K562 (cell line): ENCODE results near the gene SLC10A3. TPM values are rescaled to one million over a fixed set of nuclear protein-coding genes. Genes with fewer than 3 reads are reported as not detected.

Experiments
- CCNT2 ChIP-seq: IDR thresholded peaks from 2 replicates; pipeline ENCODE4 v1.6.1; 2011; ENCODE audit warnings: borderline replicate concordance, low read depth, mild to moderate bottlenecking, moderate library complexity, mixed read lengths, low read length; ENCODE audit not compliant: insufficient read length; ENCODE audit errors: extremely low read depth
- EGR1 ChIP-seq: fragments of 450-650 bp; conservative IDR thresholded peaks from 2 replicates; pipeline ENCODE4 v1.6.1; 2017; ENCODE audit warnings: mild to moderate bottlenecking
- MYNN ChIP-seq, 2 experiments: sonication (generic); formaldehyde crosslinking in 1 of 2; IDR thresholded peaks; 2 replicates each; pipeline versions ENCODE4 v1.5.0 to v1.6.1; 2016 to 2020; ENCODE audit warnings: antibody characterized with exemption in 1 of 2, missing genetic modification reagents in 1 of 2
- PCBP2 ChIP-seq: fragments of 200-400 bp; formaldehyde crosslinking; IDR thresholded peaks from 2 replicates; pipeline ENCODE4 v1.6.1; 2018; ENCODE audit warnings: low read length, low read depth, mild to moderate bottlenecking, moderate library complexity; ENCODE audit not compliant: poor library complexity, severe bottlenecking
- POLR2H ChIP-seq: IDR thresholded peaks from 2 replicates; pipeline ENCODE4 v1.6.1; 2016; ENCODE audit warnings: missing genetic modification characterization, low read depth, mild to moderate bottlenecking, control low read depth, missing compliant biosample characterization, moderate library complexity
- SREBF2 ChIP-seq: sonication (generic); formaldehyde crosslinking; IDR thresholded peaks from 2 replicates; pipeline ENCODE4 v1.4.0; 2020; ENCODE audit warnings: mild to moderate bottlenecking, missing genetic modification reagents
- SUPT5H ChIP-seq: fragments of 450-650 bp; IDR thresholded peaks from 2 replicates; pipeline ENCODE4 v1.6.1; 2016
- TAF1 ChIP-seq: IDR thresholded peaks from 2 replicates; pipeline ENCODE4 v1.6.1; 2011; ENCODE audit warnings: mild to moderate bottlenecking, low read length, moderate library complexity; ENCODE audit not compliant: insufficient read depth, control insufficient read depth, severe bottlenecking; ENCODE audit errors: extremely low read depth
- UBTF ChIP-seq, 2 experiments: IDR thresholded peaks; 2 replicates each; pipeline ENCODE4 v1.6.1; 2012; ENCODE audit warnings: improper control_type of control experiment in 2 of 2, low read depth in 2 of 2, low read length in 2 of 2, borderline replicate concordance in 1 of 2
- YY1 ChIP-seq, 3 experiments: IDR thresholded peaks; 2 replicates each; pipeline ENCODE4 v1.6.1; 2011; ENCODE audit warnings: low read length in 2 of 3, mild to moderate bottlenecking in 2 of 3, moderate library complexity in 2 of 3, borderline replicate concordance in 1 of 3, control low read depth in 1 of 3, low read depth in 1 of 3; ENCODE audit not compliant: insufficient read depth in 3 of 3, insufficient replicate concordance in 2 of 3, control insufficient read depth in 1 of 3, insufficient read length in 1 of 3; ENCODE audit errors: extremely low read depth in 1 of 3
- ZBTB11 ChIP-seq, 3 experiments: fragments of 200-800 bp in 1 of 3; fragments of 250-450 bp in 1 of 3; fragments of 450-650 bp in 1 of 3; sonication (Bioruptor Pico) in 1 of 3; sonication (Bioruptor generic) in 1 of 3; formaldehyde crosslinking in 1 of 3; IDR thresholded peaks; 2 replicates each; pipeline versions ENCODE4 v1.6.1 to v1.8.0; 2016 to 2022; ENCODE audit warnings: mild to moderate bottlenecking in 2 of 3, missing genetic modification characterization in 2 of 3, missing compliant biosample characterization in 1 of 3, moderate library complexity in 1 of 3
- polyA plus RNA-seq, 8 experiments: library from polyadenylated mRNA; depleted of rRNA in 4 of 8; stranded (reverse) in 5 of 8; unstranded in 3 of 8; fragments of >200 nt; fragmentation: Nextera tagmentation in 2 of 8; fragmentation: Illumina TruSeq in 1 of 8; extraction: Ambion mirVana in 2 of 8; extraction: Trizol in 1 of 8; gene quantifications; 2 replicates each; pipeline versions ENCODE4 v1.2.1 to v1.2.3, GENCODE V29; 2011 to 2014; ENCODE audit warnings: inconsistent platforms in 1 of 8, missing spikeins in 1 of 8
- total RNA-seq, 7 experiments: library from RNA; depleted of rRNA in 6 of 7; stranded (reverse); fragments of >200 nt in 6 of 7; fragmentation: Illumina TruSeq in 2 of 7; extraction: Trizol in 2 of 7; gene quantifications; 2 replicates each; pipeline versions ENCODE4 v1.2.1 to v1.2.3, GENCODE V29; 2011 to 2021; ENCODE audit warnings: low replicate concordance in 1 of 7
- TF ChIP-seq, protein P1 (sequence below): fragments of 450-650 bp; conservative IDR thresholded peaks from 2 replicates; pipeline ENCODE4 v1.6.1; 2016; ENCODE audit warnings: missing genetic modification characterization, low read depth, mild to moderate bottlenecking, missing compliant biosample characterization, moderate library complexity
- TF ChIP-seq, protein P2 (sequence below): sonication (generic); formaldehyde crosslinking; IDR thresholded peaks from 2 replicates; pipeline ENCODE4 v1.9.0; 2022; ENCODE audit warnings: mild to moderate bottlenecking, missing genetic modification reagents
- TF ChIP-seq, protein P3 (sequence below): fragments of 200-800 bp; sonication (Bioruptor generic); IDR thresholded peaks from 2 replicates; pipeline ENCODE4 v1.6.1; 2017; ENCODE audit warnings: missing genetic modification characterization, missing compliant biosample characterization

Gene SLC10A3
- total and polyA plus RNA-seq, 9 of the 15 experiments (the other 6 are each of a cell fraction or from before 2014, with no cell fraction given), result 5.2 to 30.6 (median 16.7) TPM

GRCh38 chrX:154515966-154516655 lies 25.7 kb upstream of the SLC10A3 start, which contains the start of gene FAM3A (continued):
- TF ChIP-seq ZBTB11 (CRISPR knock-in tag; IDR thresholded peaks at IDR 0.05) (peak in 1 of 3 experiments; percentile 73; a peak in 1 of 6 replicates), SUPT5H (peak; percentile 76), MYNN (IDR thresholded peaks at IDR 0.05) (no peak), MYNN (CRISPR knock-in tag; IDR thresholded peaks at IDR 0.05) (no peak), POLR2H (tag) (peak; percentile 66), TAF1 (peak; percentile 62), PCBP2 (no peak), CCNT2 (peak; percentile 49), YY1 (IDR thresholded peaks at IDR 0.05; ENCODE audit: borderline replicate concordance in 1 of 3, control insufficient read depth in 1 of 3, extremely low read depth in 1 of 3, insufficient read depth in 3 of 3, insufficient read length in 1 of 3, insufficient replicate concordance in 2 of 3, low read depth in 1 of 3, low read length in 2 of 3) (peak; percentile 66 to 96 (median 94)), SREBF2 (CRISPR knock-in tag) (no peak), EGR1 (peak; percentile 44; the same call in 1 of the 2 replicates), UBTF (IDR thresholded peaks at IDR 0.05; ENCODE audit: borderline replicate concordance in 1 of 2, low read depth in 2 of 2, low read length in 2 of 2) (peak; percentile 82 to 89; a peak in 2 of 4 replicates)
- TF ChIP-seq, protein P1, sequence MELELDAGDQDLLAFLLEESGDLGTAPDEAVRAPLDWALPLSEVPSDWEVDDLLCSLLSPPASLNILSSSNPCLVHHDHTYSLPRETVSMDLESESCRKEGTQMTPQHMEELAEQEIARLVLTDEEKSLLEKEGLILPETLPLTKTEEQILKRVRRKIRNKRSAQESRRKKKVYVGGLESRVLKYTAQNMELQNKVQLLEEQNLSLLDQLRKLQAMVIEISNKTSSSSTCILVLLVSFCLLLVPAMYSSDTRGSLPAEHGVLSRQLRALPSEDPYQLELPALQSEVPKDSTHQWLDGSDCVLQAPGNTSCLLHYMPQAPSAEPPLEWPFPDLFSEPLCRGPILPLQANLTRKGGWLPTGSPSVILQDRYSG, result no peak
- TF ChIP-seq, protein P2, sequence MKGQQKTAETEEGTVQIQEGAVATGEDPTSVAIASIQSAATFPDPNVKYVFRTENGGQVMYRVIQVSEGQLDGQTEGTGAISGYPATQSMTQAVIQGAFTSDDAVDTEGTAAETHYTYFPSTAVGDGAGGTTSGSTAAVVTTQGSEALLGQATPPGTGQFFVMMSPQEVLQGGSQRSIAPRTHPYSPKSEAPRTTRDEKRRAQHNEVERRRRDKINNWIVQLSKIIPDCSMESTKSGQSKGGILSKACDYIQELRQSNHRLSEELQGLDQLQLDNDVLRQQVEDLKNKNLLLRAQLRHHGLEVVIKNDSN (CRISPR knock-in tag), result no peak
- TF ChIP-seq, protein P3, sequence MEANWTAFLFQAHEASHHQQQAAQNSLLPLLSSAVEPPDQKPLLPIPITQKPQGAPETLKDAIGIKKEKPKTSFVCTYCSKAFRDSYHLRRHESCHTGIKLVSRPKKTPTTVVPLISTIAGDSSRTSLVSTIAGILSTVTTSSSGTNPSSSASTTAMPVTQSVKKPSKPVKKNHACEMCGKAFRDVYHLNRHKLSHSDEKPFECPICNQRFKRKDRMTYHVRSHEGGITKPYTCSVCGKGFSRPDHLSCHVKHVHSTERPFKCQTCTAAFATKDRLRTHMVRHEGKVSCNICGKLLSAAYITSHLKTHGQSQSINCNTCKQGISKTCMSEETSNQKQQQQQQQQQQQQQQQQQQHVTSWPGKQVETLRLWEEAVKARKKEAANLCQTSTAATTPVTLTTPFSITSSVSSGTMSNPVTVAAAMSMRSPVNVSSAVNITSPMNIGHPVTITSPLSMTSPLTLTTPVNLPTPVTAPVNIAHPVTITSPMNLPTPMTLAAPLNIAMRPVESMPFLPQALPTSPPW (CRISPR knock-in tag), result 0 out of 2 replicates have a peak, but pooled peaks have one; percentile 29
